CD4-positive, alpha-beta T cell (primary cell): ENCODE results near the gene GPC6. TPM values are rescaled to one million over a fixed set of nuclear protein-coding genes. Genes with fewer than 3 reads are reported as not detected.

ENCODE experiments used
- ATAC-seq: fragments of 200-7000 bp; cut with Tn5 transposase; one replicate; pipeline ENCODE4 v1.10.0; 2022; ENCODE audit warnings: mild to moderate bottlenecking; ENCODE audit not compliant: poor library complexity
- CTCF ChIA-PET: fragments of 350-600 bp; sonication (Branson Sonifier 250); formaldehyde crosslinking; loops from one replicate; lab custom pipeline; 2021; ENCODE audit warnings: antibody characterized with exemption, inconsistent platforms; lab: Charles Lee
- POLR2A ChIA-PET: fragments of 350-600 bp; sonication (Branson Sonifier 250); formaldehyde crosslinking; loops from one replicate; lab custom pipeline; 2021; ENCODE audit warnings: antibody characterized with exemption, inconsistent platforms; lab: Charles Lee
- DNase-seq, 14 experiments: peaks; one replicate each; pipeline ENCODE4 v3.0.0-alpha.2; 2013 to 2020; ENCODE audit warnings: mixed read lengths in 2 of 14
- H3K27ac ChIP-seq, 2 donors: one replicate each; pipeline versions ENCODE4 v1.5.1 to v1.7.0; 2013; ENCODE audit warnings: low read length in 2 of 2, low read depth in 1 of 2, mild to moderate bottlenecking in 1 of 2
- H3K27me3 ChIP-seq, 2 experiments: 1 replicate in 1 of 2; 2 replicates in 1 of 2; pipeline versions ENCODE4 v1.6.1 to v1.7.0; 2013; ENCODE audit warnings: low read length in 2 of 2, control low read depth in 1 of 2, mild to moderate bottlenecking in 1 of 2, moderate library complexity in 1 of 2; ENCODE audit not compliant: insufficient read depth in 2 of 2, control insufficient read depth in 1 of 2
- H3K36me3 ChIP-seq: one replicate; pipeline ENCODE4 v1.6.1; 2013; ENCODE audit warnings: low read length, control low read depth; ENCODE audit not compliant: insufficient read depth
- H3K4me1 ChIP-seq: one replicate; pipeline ENCODE4 v1.6.1; 2013; ENCODE audit warnings: low read length, control low read depth; ENCODE audit not compliant: insufficient read depth
- H3K4me3 ChIP-seq: one replicate; pipeline ENCODE4 v1.5.1; 2013; ENCODE audit warnings: mild to moderate bottlenecking, low read length, moderate library complexity
- H3K9me3 ChIP-seq, 2 experiments: 1 replicate in 1 of 2; 2 replicates in 1 of 2; pipeline versions ENCODE4 v1.6.1 to v1.7.0; 2013; ENCODE audit warnings: low read length in 2 of 2, mild to moderate bottlenecking in 2 of 2, control low read depth in 1 of 2, moderate library complexity in 1 of 2; ENCODE audit not compliant: control insufficient read depth in 1 of 2, insufficient read depth in 1 of 2
- H3K27ac Mint-ChIP-seq: one replicate; pipeline ENCODE4 v1.8.0; 2020; ENCODE audit warnings: mixed read lengths
- H3K27me3 Mint-ChIP-seq: one replicate; pipeline ENCODE4 v1.8.0; 2021; ENCODE audit warnings: mixed read lengths
- H3K36me3 Mint-ChIP-seq: one replicate; pipeline ENCODE4 v1.8.0; 2021; ENCODE audit warnings: low read depth, mixed read lengths
- H3K4me1 Mint-ChIP-seq: one replicate; pipeline ENCODE4 v1.8.0; 2021; ENCODE audit warnings: low read depth, mixed read lengths
- H3K4me3 Mint-ChIP-seq: one replicate; pipeline ENCODE4 v1.8.0; 2020; ENCODE audit warnings: mild to moderate bottlenecking, mixed read lengths
- H3K9me3 Mint-ChIP-seq: one replicate; pipeline ENCODE4 v1.8.0; 2020; ENCODE audit warnings: mixed read lengths
- intact Hi-C, 2 experiments: fragments of 100-400 bp; cut with DNase I in 1 of 2; cut with micrococcal nuclease in 1 of 2; formaldehyde crosslinking; loops; one replicate each; pipeline versions ENCODE4 v1.15.1 to v1.9.0; 2023 to 2025; cut with DNase I, micrococcal nuclease
- total RNA-seq, 174 experiments: library from RNA in 2 of 174; stranded (reverse) in 2 of 174; gene quantifications; one replicate each; pipeline ENCODE4 v1.2.3 and lab custom pipeline; 2021 to 2026
- TF ChIP-seq, protein P1 (sequence below): fragments of 200-600 bp; IDR thresholded peaks from one replicate; pipeline ENCODE4 v1.8.0; 2022; ENCODE audit warnings: antibody characterized with exemption, mild to moderate bottlenecking

The GPC6 gene
- total RNA-seq, 2 experiments from 2014 or later: not detected

DNA sequence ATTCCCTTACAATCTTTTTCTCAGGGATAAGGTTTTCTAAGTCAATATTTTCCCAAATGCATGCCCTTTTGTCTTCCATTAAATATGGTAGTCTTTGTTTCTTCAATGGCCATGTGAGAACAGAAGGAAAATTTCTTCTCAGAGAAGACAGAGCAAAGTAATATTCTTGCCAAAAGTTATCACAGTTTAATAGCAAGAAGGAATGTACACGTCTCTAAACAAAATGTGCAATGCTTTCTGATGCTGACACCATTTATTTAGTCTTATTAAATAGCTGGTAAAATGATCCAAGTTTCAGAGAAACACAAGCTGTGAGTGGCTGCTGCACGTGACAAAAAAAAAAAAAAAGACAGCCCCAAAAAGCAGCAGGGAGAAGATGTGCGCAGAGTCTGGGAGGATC is 542.5 kb downstream of the GPC6 start:
- H3K4me3 Mint-ChIP-seq: no peak overlapping the region
- Histone ChIP-seq H3K36me3 (no peaks in the 10 kb centered on the region), H3K4me3 (no peak overlapping the region), H3K4me1 (no peaks in the 10 kb centered on the region), H3K9me3 (no peaks in the 10 kb centered on the region), H3K27me3 (no peaks in the 10 kb centered on the region), H3K27ac (no peak overlapping the region)
- TF ChIP-seq, protein P1, sequence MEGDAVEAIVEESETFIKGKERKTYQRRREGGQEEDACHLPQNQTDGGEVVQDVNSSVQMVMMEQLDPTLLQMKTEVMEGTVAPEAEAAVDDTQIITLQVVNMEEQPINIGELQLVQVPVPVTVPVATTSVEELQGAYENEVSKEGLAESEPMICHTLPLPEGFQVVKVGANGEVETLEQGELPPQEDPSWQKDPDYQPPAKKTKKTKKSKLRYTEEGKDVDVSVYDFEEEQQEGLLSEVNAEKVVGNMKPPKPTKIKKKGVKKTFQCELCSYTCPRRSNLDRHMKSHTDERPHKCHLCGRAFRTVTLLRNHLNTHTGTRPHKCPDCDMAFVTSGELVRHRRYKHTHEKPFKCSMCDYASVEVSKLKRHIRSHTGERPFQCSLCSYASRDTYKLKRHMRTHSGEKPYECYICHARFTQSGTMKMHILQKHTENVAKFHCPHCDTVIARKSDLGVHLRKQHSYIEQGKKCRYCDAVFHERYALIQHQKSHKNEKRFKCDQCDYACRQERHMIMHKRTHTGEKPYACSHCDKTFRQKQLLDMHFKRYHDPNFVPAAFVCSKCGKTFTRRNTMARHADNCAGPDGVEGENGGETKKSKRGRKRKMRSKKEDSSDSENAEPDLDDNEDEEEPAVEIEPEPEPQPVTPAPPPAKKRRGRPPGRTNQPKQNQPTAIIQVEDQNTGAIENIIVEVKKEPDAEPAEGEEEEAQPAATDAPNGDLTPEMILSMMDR: no peak
- no peaks in the 10 kb centered on the region for H3K36me3 Mint-ChIP-seq
- H3K27me3 Mint-ChIP-seq: no peaks in the 10 kb centered on the region
- POLR2A ChIA-PET: no interaction called here
- H3K4me1 Mint-ChIP-seq: no peaks in the 10 kb centered on the region
- intact Hi-C loops: no loop called here
- DNase-seq: no peak
- CTCF ChIA-PET: no interaction called here
- H3K9me3 Mint-ChIP-seq: no peaks in the 10 kb centered on the region
- ATAC-seq: no peak
- no peak overlapping the region for H3K27ac Mint-ChIP-seq

DNA sequence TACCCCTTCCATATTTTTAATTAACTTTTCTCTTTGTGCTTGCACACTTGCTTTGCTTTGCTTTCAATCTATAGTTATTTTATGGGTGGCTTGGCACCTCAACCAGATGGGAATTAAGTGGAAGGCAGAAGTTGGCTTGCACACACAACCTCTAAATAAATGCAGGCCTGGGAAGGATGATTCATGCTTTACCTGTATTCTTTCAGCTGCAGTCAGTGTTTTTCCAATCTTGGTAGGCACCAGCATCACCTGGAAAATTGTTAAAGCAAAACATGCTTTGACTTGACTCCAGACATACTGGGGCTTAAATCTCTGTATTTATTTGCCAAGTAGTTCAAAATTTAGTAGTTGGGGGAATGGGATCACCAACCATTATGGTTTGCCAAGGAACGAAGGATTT is 543.0 kb downstream of the GPC6 start:
- Mint-ChIP-seq H3K4me1 (no peaks in the 10 kb centered on the region), H3K4me3 (no peak overlapping the region), H3K27me3 (no peaks in the 10 kb centered on the region), H3K36me3 (no peaks in the 10 kb centered on the region), H3K27ac (no peak overlapping the region), H3K9me3 (no peaks in the 10 kb centered on the region)
- TF ChIP-seq, protein P1: no peak
- Histone ChIP-seq H3K36me3 (no peaks in the 10 kb centered on the region), H3K9me3 (no peaks in the 10 kb centered on the region), H3K27me3 (no peaks in the 10 kb centered on the region), H3K4me1 (no peaks in the 10 kb centered on the region), H3K4me3 (no peak overlapping the region), H3K27ac (no peak overlapping the region)
- ATAC-seq (no peak), DNase-seq (no peak)
- ChIA-PET CTCF (no interaction called here), POLR2A (no interaction called here)
- intact Hi-C loops: no loop called here

GRCh38 chr13:93771227-93771626 is 544.6 kb downstream of the GPC6 start:
- no peaks in the 10 kb centered on the region for H3K4me1 ChIP-seq
- intact Hi-C loops: no loop called here
- H3K36me3 ChIP-seq: no peaks in the 10 kb centered on the region
- H3K27ac ChIP-seq: no peak overlapping the region
- H3K9me3 ChIP-seq: no peaks in the 10 kb centered on the region
- H3K27me3 ChIP-seq: no peaks in the 10 kb centered on the region
- Mint-ChIP-seq H3K9me3 (no peaks in the 10 kb centered on the region), H3K4me1 (no peaks in the 10 kb centered on the region), H3K4me3 (no peak overlapping the region), H3K27ac (no peak overlapping the region), H3K27me3 (no peaks in the 10 kb centered on the region), H3K36me3 (no peaks in the 10 kb centered on the region)
- no peak for ATAC-seq
- POLR2A ChIA-PET: no interaction called here
- CTCF ChIA-PET: no interaction called here
- H3K4me3 ChIP-seq: no peak overlapping the region
- DNase-seq: no peak
- TF ChIP-seq, protein P1: no peak
